ENCODE data around the gene TRPV6.

Gene TRPV6

GRCh38 chr7:142916508-142916907, 31.0 kb upstream of the TRPV6 start:
- DNase-seq (ENCODE audit: low spot score in 2 of 2), result no peak
- Histone ChIP-seq H3K4me3 (no peak overlapping the region), H3K4me1 (no peaks in the 10 kb centered on the region), H3K36me3 (replicated peaks) (no peaks in the 10 kb centered on the region), H3K27me3 (ENCODE audit: low read depth) (no peaks in the 10 kb centered on the region), H3K9me3 (no peaks in the 10 kb centered on the region)
- in situ Hi-C loops (cut with MboI; ENCODE audit: low sequenced_read_pairs), result no loop called here

- H3K27me3 ChIP-seq (ENCODE audit: low read depth), result peaks cover 4% of the 10 kb centered on the region; the same call in 1 of the 2 replicates
- H3K4me1 ChIP-seq, result no peaks in the 10 kb centered on the region
- H3K4me3 ChIP-seq, result no peak overlapping the region
- H3K36me3 ChIP-seq (replicated peaks), result no peaks in the 10 kb centered on the region
- in situ Hi-C loops (cut with MboI; ENCODE audit: low sequenced_read_pairs), result no loop called here
- H3K9me3 ChIP-seq, result no peaks in the 10 kb centered on the region
- DNase-seq (ENCODE audit: low spot score in 2 of 2), result no peak
Observed at GRCh38 chr7:142915315-142915714, 29.8 kb upstream of the TRPV6 start.

GRCh38 chr7:142914121-142914520, 28.6 kb upstream of the TRPV6 start:
- Histone ChIP-seq H3K36me3 (replicated peaks) (no peaks in the 10 kb centered on the region), H3K4me1 (no peaks in the 10 kb centered on the region), H3K9me3 (no peaks in the 10 kb centered on the region), H3K27me3 (ENCODE audit: low read depth) (peaks cover 4% of the 10 kb centered on the region; the same call in 1 of the 2 replicates), H3K4me3 (no peak overlapping the region)
- in situ Hi-C loops (cut with MboI; ENCODE audit: low sequenced_read_pairs), result no loop called here
- no peak for DNase-seq (ENCODE audit: low spot score in 2 of 2)

GRCh38 chr7:142913566-142913965, 28.0 kb upstream of the TRPV6 start:
- Histone ChIP-seq H3K9me3 (no peaks in the 10 kb centered on the region), H3K27me3 (ENCODE audit: low read depth) (peaks cover 4% of the 10 kb centered on the region; the same call in 1 of the 2 replicates), H3K4me1 (no peaks in the 10 kb centered on the region), H3K36me3 (replicated peaks) (no peaks in the 10 kb centered on the region), H3K4me3 (no peak overlapping the region)
- no peak for DNase-seq (ENCODE audit: low spot score in 2 of 2)
- in situ Hi-C loops (cut with MboI; ENCODE audit: low sequenced_read_pairs), result no loop called here

- Histone ChIP-seq H3K9me3 (no peaks in the 10 kb centered on the region), H3K4me1 (no peaks in the 10 kb centered on the region), H3K27me3 (ENCODE audit: low read depth) (peaks cover 4% of the 10 kb centered on the region; the same call in 1 of the 2 replicates), H3K4me3 (no peak overlapping the region), H3K36me3 (replicated peaks) (no peaks in the 10 kb centered on the region)
- no peak for DNase-seq (ENCODE audit: low spot score in 2 of 2)
- in situ Hi-C loops (cut with MboI; ENCODE audit: low sequenced_read_pairs), result no loop called here
Observed at GRCh38 chr7:142913051-142913450, 27.5 kb upstream of the TRPV6 start.

GRCh38 chr7:142910481-142910880, 24.9 kb upstream of the TRPV6 start:
- H3K9me3 ChIP-seq, result no peaks in the 10 kb centered on the region
- no peaks in the 10 kb centered on the region for H3K4me1 ChIP-seq
- DNase-seq (ENCODE audit: low spot score in 2 of 2), result no peak
- in situ Hi-C loops (cut with MboI; ENCODE audit: low sequenced_read_pairs), result no loop called here
- H3K36me3 ChIP-seq (replicated peaks), result no peaks in the 10 kb centered on the region
- H3K4me3 ChIP-seq, result no peak overlapping the region
- peaks cover 4% of the 10 kb centered on the region; the same call in 1 of the 2 replicates for H3K27me3 ChIP-seq (ENCODE audit: low read depth)

- peaks cover 4% of the 10 kb centered on the region; the same call in 1 of the 2 replicates for H3K27me3 ChIP-seq (ENCODE audit: low read depth)
- no peaks in the 10 kb centered on the region for H3K36me3 ChIP-seq (replicated peaks)
- no peaks in the 10 kb centered on the region for H3K9me3 ChIP-seq
- no peak overlapping the region for H3K4me3 ChIP-seq
- H3K4me1 ChIP-seq, result no peaks in the 10 kb centered on the region
- DNase-seq (ENCODE audit: low spot score in 2 of 2), result no peak
- in situ Hi-C loops (cut with MboI; ENCODE audit: low sequenced_read_pairs), result no loop called here
Observed at GRCh38 chr7:142910031-142910433, 24.5 kb upstream of the TRPV6 start.

- in situ Hi-C loops (cut with MboI; ENCODE audit: low sequenced_read_pairs), result no loop called here
- no peaks in the 10 kb centered on the region for H3K4me1 ChIP-seq
- no peaks in the 10 kb centered on the region for H3K9me3 ChIP-seq
- H3K36me3 ChIP-seq (replicated peaks), result no peaks in the 10 kb centered on the region
- H3K4me3 ChIP-seq, result no peak overlapping the region
- H3K27me3 ChIP-seq (ENCODE audit: low read depth), result peaks cover 4% of the 10 kb centered on the region; the same call in 1 of the 2 replicates
- peak in 1 of 2 experiments; percentile 13 for DNase-seq (ENCODE audit: low spot score in 2 of 2)
Observed at GRCh38 chr7:142908921-142909890, 23.7 kb upstream of the TRPV6 start.

GRCh38 chr7:142908290-142908689, 22.7 kb upstream of the TRPV6 start:
- peaks cover 4% of the 10 kb centered on the region; the same call in 1 of the 2 replicates for H3K27me3 ChIP-seq (ENCODE audit: low read depth)
- no peaks in the 10 kb centered on the region for H3K4me1 ChIP-seq
- H3K4me3 ChIP-seq, result no peak overlapping the region
- no peaks in the 10 kb centered on the region for H3K9me3 ChIP-seq
- no peaks in the 10 kb centered on the region for H3K36me3 ChIP-seq (replicated peaks)
- in situ Hi-C loops (cut with MboI; ENCODE audit: low sequenced_read_pairs), result no loop called here
- no peak for DNase-seq (ENCODE audit: low spot score in 2 of 2)

GRCh38 chr7:142906643-142907042, 21.1 kb upstream of the TRPV6 start:
- DNase-seq (ENCODE audit: low spot score in 2 of 2), result no peak
- in situ Hi-C loops (cut with MboI; ENCODE audit: low sequenced_read_pairs), result no loop called here
- Histone ChIP-seq H3K9me3 (no peaks in the 10 kb centered on the region), H3K36me3 (replicated peaks) (no peaks in the 10 kb centered on the region), H3K4me1 (no peaks in the 10 kb centered on the region), H3K4me3 (no peak overlapping the region), H3K27me3 (ENCODE audit: low read depth) (peaks cover 4% of the 10 kb centered on the region; the same call in 1 of the 2 replicates)

GRCh38 chr7:142905759-142906158, 20.2 kb upstream of the TRPV6 start:
- no peaks in the 10 kb centered on the region for H3K36me3 ChIP-seq (replicated peaks)
- H3K9me3 ChIP-seq, result no peaks in the 10 kb centered on the region
- no peaks in the 10 kb centered on the region for H3K4me1 ChIP-seq
- H3K4me3 ChIP-seq, result no peak overlapping the region
- no peaks in the 10 kb centered on the region for H3K27me3 ChIP-seq (ENCODE audit: low read depth)
- DNase-seq (ENCODE audit: low spot score in 2 of 2), result no peak
- in situ Hi-C loops (cut with MboI; ENCODE audit: low sequenced_read_pairs), result no loop called here

GRCh38 chr7:142904128-142904527, 18.6 kb upstream of the TRPV6 start:
- H3K4me3 ChIP-seq, result no peak overlapping the region
- H3K36me3 ChIP-seq (replicated peaks), result no peaks in the 10 kb centered on the region
- H3K4me1 ChIP-seq, result no peaks in the 10 kb centered on the region
- H3K9me3 ChIP-seq, result no peaks in the 10 kb centered on the region
- in situ Hi-C loops (cut with MboI; ENCODE audit: low sequenced_read_pairs), result no loop called here
- DNase-seq (ENCODE audit: low spot score in 2 of 2), result no peak
- H3K27me3 ChIP-seq (ENCODE audit: low read depth), result no peaks in the 10 kb centered on the region

- H3K4me3 ChIP-seq, result no peak overlapping the region
- H3K36me3 ChIP-seq (replicated peaks), result no peaks in the 10 kb centered on the region
- no peaks in the 10 kb centered on the region for H3K9me3 ChIP-seq
- no peak for DNase-seq (ENCODE audit: low spot score in 2 of 2)
- H3K27me3 ChIP-seq (ENCODE audit: low read depth), result no peaks in the 10 kb centered on the region
- in situ Hi-C loops (cut with MboI; ENCODE audit: low sequenced_read_pairs), result no loop called here
- no peaks in the 10 kb centered on the region for H3K4me1 ChIP-seq
Observed at GRCh38 chr7:142901426-142902259, 16.1 kb upstream of the TRPV6 start.

GRCh38 chr7:142899661-142900060, 14.1 kb upstream of the TRPV6 start:
- no peak overlapping the region for H3K4me3 ChIP-seq
- H3K27me3 ChIP-seq (ENCODE audit: low read depth), result no peaks in the 10 kb centered on the region
- no peaks in the 10 kb centered on the region for H3K36me3 ChIP-seq (replicated peaks)
- H3K9me3 ChIP-seq, result no peaks in the 10 kb centered on the region
- H3K4me1 ChIP-seq, result no peaks in the 10 kb centered on the region
- DNase-seq (ENCODE audit: low spot score in 2 of 2), result no peak
- in situ Hi-C loops (cut with MboI; ENCODE audit: low sequenced_read_pairs), result no loop called here

Measured in HAP-1 (cell line).